HG02943 (cell line): ENCODE data around the gene MATCAP1.

Experiments
- ATAC-seq: cut with Tn5 transposase; IDR thresholded peaks from one replicate; pipeline ENCODE4 v1.9.1; 2021; ENCODE audit warnings: mild to moderate bottlenecking, low read depth, moderate library complexity; ENCODE audit not compliant: unreplicated experiment

Gene MATCAP1

GRCh38 chr16:67174706-67175231, 9.0 kb downstream of the MATCAP1 start:
- ATAC-seq: no peak

- no peak for ATAC-seq
Measured at GRCh38 chr16:67173808-67174705, 9.7 kb downstream of the MATCAP1 start.

- ATAC-seq: no peak
Measured at GRCh38 chr16:67173323-67173722, 10.4 kb downstream of the MATCAP1 start.

- no peak for ATAC-seq
Measured at GRCh38 chr16:67170949-67171649, 12.7 kb downstream of the MATCAP1 start.

GRCh38 chr16:67170168-67170948, 13.4 kb downstream of the MATCAP1 start, which contains the start of gene NOL3:
Gene NOL3 (plus strand): TSS chr16:67170538.
- no peak for ATAC-seq

- ATAC-seq: no peak
Measured at GRCh38 chr16:67169642-67170167, 14.1 kb downstream of the MATCAP1 start.

GRCh38 chr16:67169011-67169451, 14.7 kb downstream of the MATCAP1 start:
- no peak for ATAC-seq

GRCh38 chr16:67167588-67167987, 16.2 kb downstream of the MATCAP1 start:
- no peak for ATAC-seq

GRCh38 chr16:67166598-67167168, 17.1 kb downstream of the MATCAP1 start:
- ATAC-seq: no peak

- no peak for ATAC-seq
Measured at GRCh38 chr16:67166110-67166547, 17.6 kb downstream of the MATCAP1 start.

GRCh38 chr16:67165121-67166078, 18.4 kb downstream of the MATCAP1 start:
- ATAC-seq: no peak

GRCh38 chr16:67164599-67165061, 19.1 kb downstream of the MATCAP1 start, which contains the start of gene HSF4:
Gene HSF4 (plus strand): TSS chr16:67164745. CDS start chr16:67164812, 67 bp downstream.
- no peak for ATAC-seq

- no peak for ATAC-seq
Measured at GRCh38 chr16:67163999-67164558, 19.7 kb downstream of the MATCAP1 start.

- no peak for ATAC-seq
Measured at GRCh38 chr16:67163164-67163998, 20.4 kb downstream of the MATCAP1 start.

- ATAC-seq: no peak
Measured at GRCh38 chr16:67162506-67163163, 21.1 kb downstream of the MATCAP1 start.

- no peak for ATAC-seq
Measured at GRCh38 chr16:67161595-67162058, 22.1 kb downstream of the MATCAP1 start.
